IMR-90 (cell line): Measurements from ENCODE around the gene CEBPG. TPM values are rescaled to one million over a fixed set of nuclear protein-coding genes. Genes with fewer than 3 reads are reported as not detected.

Experiments
- ATAC-seq: fragments of 200-7000 bp; cut with Tn5 transposase; 2 replicates; pipeline ENCODE4 v1.9.1; 2020; ENCODE audit warnings: low read depth, mild to moderate bottlenecking, moderate library complexity
- BruUV-seq: library from RNA; stranded (reverse); fragments of 400-500 nt; replicated peaks from 2 replicates; lab custom pipeline; 2021; lab: Mats Ljungman, UMichigan
- CTCF ChIA-PET: fragments of 300-600 bp; formaldehyde crosslinking; extraction: SDS; loops from one replicate; lab custom pipeline; 2021; ENCODE audit warnings: antibody characterized with exemption; lab: Yijun Ruan, JAX
- POLR2A ChIA-PET: fragments of 300-600 bp; sonication (Branson Sonifier 250); formaldehyde crosslinking; loops from one replicate; lab custom pipeline; 2022; ENCODE audit warnings: antibody characterized with exemption; ENCODE audit not compliant: unreplicated experiment; lab: Charles Lee
- DNase-seq: peaks from one replicate; pipeline ENCODE4 v3.0.0; 2013
- H2AFZ ChIP-seq: replicated peaks from 2 replicates; pipeline ENCODE3; 2013; ENCODE audit warnings: low read length, mild to moderate bottlenecking; ENCODE audit not compliant: poor library complexity
- H2AK5ac ChIP-seq: 2 replicates; pipeline ENCODE4 v1.6.1; 2013; ENCODE audit warnings: low read depth, low read length, inconsistent platforms
- H2AK9ac ChIP-seq: replicated peaks from 2 replicates; pipeline ENCODE3; 2013; ENCODE audit warnings: mild to moderate bottlenecking, low read depth, low read length, moderate library complexity; ENCODE audit not compliant: poor library complexity
- H2BK120ac ChIP-seq: 2 replicates; pipeline ENCODE4 v1.6.1; 2013; ENCODE audit warnings: low read depth, low read length, inconsistent platforms
- H2BK15ac ChIP-seq: 3 replicates; pipeline ENCODE4 v1.6.1; 2013; ENCODE audit warnings: low read depth, low read length, inconsistent platforms
- H2BK20ac ChIP-seq: 2 replicates; pipeline ENCODE4 v1.6.1; 2013; ENCODE audit warnings: low read depth, mild to moderate bottlenecking, inconsistent platforms, low read length, moderate library complexity
- H2BK5ac ChIP-seq: 2 replicates; pipeline ENCODE4 v1.6.1; 2013; ENCODE audit warnings: mild to moderate bottlenecking, low read depth, low read length, inconsistent platforms; ENCODE audit not compliant: poor library complexity, severe bottlenecking
- H3K14ac ChIP-seq: replicated peaks from 2 replicates; pipeline ENCODE4 v1.6.1; 2013; ENCODE audit warnings: low read depth, low read length, inconsistent platforms
- H3K18ac ChIP-seq: 2 replicates; pipeline ENCODE4 v1.6.1; 2013; ENCODE audit warnings: low read depth, low read length, control low read depth
- H3K23ac ChIP-seq: 2 replicates; pipeline ENCODE4 v1.6.1; 2013; ENCODE audit warnings: low read depth, low read length, inconsistent platforms
- H3K27ac ChIP-seq: 2 replicates; pipeline ENCODE4 v1.5.1; 2013; ENCODE audit warnings: mild to moderate bottlenecking, control low read depth, low read length; ENCODE audit not compliant: insufficient read depth
- H3K27me3 ChIP-seq: 2 replicates; pipeline ENCODE4 v1.6.1; 2013; ENCODE audit warnings: low read length; ENCODE audit not compliant: control insufficient read depth, insufficient read depth
- H3K36me3 ChIP-seq: 2 replicates; pipeline ENCODE4 v1.6.1; 2013; ENCODE audit warnings: low read length, mixed read lengths; ENCODE audit not compliant: control insufficient read depth, insufficient read depth
- H3K4ac ChIP-seq: 2 replicates; pipeline ENCODE4 v1.6.1; 2013; ENCODE audit warnings: low read depth, low read length, inconsistent platforms
- H3K4me1 ChIP-seq: 2 replicates; pipeline ENCODE4 v1.6.1; 2013; ENCODE audit warnings: low read length, mixed read lengths; ENCODE audit not compliant: control insufficient read depth, insufficient read depth
- H3K4me2 ChIP-seq: 2 replicates; pipeline ENCODE4 v1.6.1; 2013; ENCODE audit warnings: low read depth, mild to moderate bottlenecking, control low read depth, low read length, moderate library complexity
- H3K4me3 ChIP-seq: 2 replicates; pipeline ENCODE4 v1.5.1; 2013; ENCODE audit warnings: low read depth, mild to moderate bottlenecking, control low read depth, low read length, moderate library complexity; ENCODE audit not compliant: insufficient read depth
- H3K56ac ChIP-seq: 2 replicates; pipeline ENCODE4 v1.6.1; 2013; ENCODE audit warnings: low read length, inconsistent platforms; ENCODE audit not compliant: insufficient read depth; ENCODE audit errors: extremely low read depth
- H3K79me1 ChIP-seq, 2 experiments: 2 replicates each; pipeline ENCODE4 v1.6.1; 2013; ENCODE audit warnings: low read length in 2 of 2, inconsistent platforms in 1 of 2, low read depth in 1 of 2
- H3K9ac ChIP-seq: 2 replicates; pipeline ENCODE4 v1.6.1; 2013; ENCODE audit warnings: low read depth, low read length, control low read depth
- H3K9me1 ChIP-seq: 2 replicates; pipeline ENCODE4 v1.6.1; 2013; ENCODE audit warnings: low read length, inconsistent platforms; ENCODE audit not compliant: insufficient read depth
- H3K9me3 ChIP-seq: 2 replicates; pipeline ENCODE4 v1.6.1; 2013; ENCODE audit warnings: low read length; ENCODE audit not compliant: control insufficient read depth, insufficient read depth
- H4K20me1 ChIP-seq: 2 replicates; pipeline ENCODE4 v1.6.1; 2013; ENCODE audit warnings: low read length, inconsistent platforms; ENCODE audit not compliant: insufficient read depth
- H4K5ac ChIP-seq: 2 replicates; pipeline ENCODE4 v1.6.1; 2013; ENCODE audit warnings: mild to moderate bottlenecking, low read depth, low read length, control low read depth
- H4K8ac ChIP-seq, 2 experiments: 2 replicates each; pipeline ENCODE4 v1.6.1; 2013; ENCODE audit warnings: low read depth in 2 of 2, low read length in 2 of 2, control low read depth in 1 of 2, inconsistent platforms in 1 of 2
- H4K91ac ChIP-seq: 2 replicates; pipeline ENCODE4 v1.6.1; 2013; ENCODE audit warnings: low read depth, low read length, inconsistent platforms; ENCODE audit not compliant: insufficient read depth
- CEBPB ChIP-seq: IDR thresholded peaks from 2 replicates; pipeline ENCODE4 v1.6.1; 2012; ENCODE audit warnings: low read depth, low read length, improper control_type of control experiment
- CTCF ChIP-seq: conservative IDR thresholded peaks from 2 replicates; pipeline ENCODE4 v1.5.1; 2012; ENCODE audit warnings: mild to moderate bottlenecking, low read depth, low read length, improper control_type of control experiment
- ELK1 ChIP-seq: fragments of 150-350 bp; IDR thresholded peaks from 2 replicates; pipeline ENCODE4 v1.6.1; 2016; ENCODE audit warnings: low read depth, mild to moderate bottlenecking, low read length, moderate library complexity, borderline replicate concordance
- FOS ChIP-seq: fragments of 150-350 bp; IDR thresholded peaks from 2 replicates; pipeline ENCODE4 v1.6.1; 2016; ENCODE audit warnings: low read depth, low read length
- MAFK ChIP-seq: IDR thresholded peaks from 2 replicates; pipeline ENCODE4 v1.6.1; 2012; ENCODE audit warnings: low read depth, low read length, improper control_type of control experiment
- MXI1 ChIP-seq: IDR thresholded peaks from 2 replicates; pipeline ENCODE4 v1.6.1; 2012; ENCODE audit warnings: low read depth, mild to moderate bottlenecking, low read length, moderate library complexity, borderline replicate concordance
- NFE2L2 ChIP-seq: fragments of 150-350 bp; IDR thresholded peaks from 2 replicates; pipeline ENCODE4 v1.6.1; 2016; ENCODE audit warnings: low read depth, mild to moderate bottlenecking, low read length
- RAD21 ChIP-seq: IDR thresholded peaks from 2 replicates; pipeline ENCODE4 v1.6.1; 2012; ENCODE audit warnings: low read length, improper control_type of control experiment
- RCOR1 ChIP-seq: IDR thresholded peaks from 2 replicates; pipeline ENCODE4 v1.6.1; 2012; ENCODE audit warnings: mild to moderate bottlenecking, low read length, improper control_type of control experiment; ENCODE audit not compliant: insufficient replicate concordance
- RFX5 ChIP-seq: IDR thresholded peaks from 2 replicates; pipeline ENCODE4 v1.8.0; 2012; ENCODE audit warnings: low read depth, mild to moderate bottlenecking, low read length, moderate library complexity
- WGBS, 2 experiments: methylation state at CpG; one replicate each; pipeline versions ENCODE4 v1.1.5 to v1.1.7; 2013; ENCODE audit warnings: missing lambda C conversion rate in 2 of 2; ENCODE audit not compliant: insufficient read length in 1 of 2; ENCODE audit errors: extremely low coverage in 2 of 2; 5-methylcytosine and 5-hydroxymethylcytosine counted together
- dilution Hi-C: fragments of 300-500 bp; cut with HindIII; formaldehyde crosslinking; loops from one replicate; pipeline ENCODE4 v1.14.3; 2018; ENCODE audit warnings: low sequenced_read_pairs; ENCODE audit not compliant: unreplicated experiment
- in situ Hi-C: fragments of 300-500 bp; cut with MboI; formaldehyde crosslinking; loops from 3 replicates; pipeline ENCODE4 v1.14.3; 2019; ENCODE audit warnings: low sequenced_read_pairs, inconsistent platforms, mixed read lengths
- intact Hi-C: fragments of 100-400 bp; cut with micrococcal nuclease; formaldehyde crosslinking; loops from 2 replicates; pipeline ENCODE4 v1.10.0; 2022
- polyA plus RNA-seq, 3 experiments: library from polyadenylated mRNA; depleted of rRNA; stranded (reverse); fragments of >200 nt; gene quantifications; 2 replicates each; pipeline ENCODE4 v1.2.3, GENCODE V29; 2012; ENCODE audit warnings: low replicate concordance in 1 of 3
- total RNA-seq: library from RNA; depleted of rRNA; stranded (reverse); fragments of >200 nt; gene quantifications from 2 replicates; pipeline ENCODE4 v1.2.3, GENCODE V29; 2012

The CEBPG gene
- total and polyA plus RNA-seq, 2 of the 4 experiments (the other 2 are of a cell fraction): 9.2 to 14.3 TPM

- no peak for DNase-seq
- Histone ChIP-seq H3K4me3 (no peak overlapping the region), H2BK15ac (no peak overlapping the region), H4K5ac (no peak overlapping the region), H3K27me3 (no peaks in the 10 kb centered on the region), H3K4ac (no peak overlapping the region), H3K18ac (no peak overlapping the region), H3K27ac (no peak overlapping the region), H3K56ac (no peak overlapping the region), H2BK120ac (no peak overlapping the region), H3K4me2 (no peak overlapping the region), H4K91ac (no peak overlapping the region), H3K4me1 (no peaks in the 10 kb centered on the region), H3K79me1 (no peaks in the 10 kb centered on the region), H2AK9ac (no peak overlapping the region), H2AK5ac (no peak overlapping the region), H3K9me3 (peaks cover 3% of the 10 kb centered on the region), H4K20me1 (no peaks in the 10 kb centered on the region), H2BK20ac (no peak overlapping the region), H3K14ac (no peak overlapping the region), H2AFZ (no peak overlapping the region), H3K23ac (no peak overlapping the region), H3K9ac (no peak overlapping the region), H2BK5ac (no peak overlapping the region), H3K36me3 (no peaks in the 10 kb centered on the region), H4K8ac (no peak overlapping the region), H3K9me1 (no peaks in the 10 kb centered on the region)
- TF ChIP-seq RFX5: no peak
- no peak for TF ChIP-seq CTCF
- TF ChIP-seq RCOR1: no peak
- TF ChIP-seq ELK1: no peak
- no peak for TF ChIP-seq MAFK
- TF ChIP-seq NFE2L2: no peak
- TF ChIP-seq CEBPB: no peak
- no peak for TF ChIP-seq FOS
- TF ChIP-seq RAD21: no peak
- no peak for TF ChIP-seq MXI1
- intact Hi-C loops: no loop called here
- WGBS, 2 experiments: no CpG with 5 or more reads among the region's 3 CpGs
- CTCF ChIA-PET: interaction anchor here (0.9 kb wide), 1 partner anchor 15 kb away, joined by 3 read pairs; no protein-coding TSS in a partner anchor
- in situ Hi-C loops: no loop called here
- no TSS peak for BruUV-seq
- ATAC-seq: no peak
- dilution Hi-C loops: no loop called here
- POLR2A ChIA-PET: no interaction called here
Measured at GRCh38 chr19:33324628-33325027, 48.9 kb upstream of the CEBPG start.
